ENCODE measurements around the gene RPS3. TPM values are rescaled to one million over a fixed set of nuclear protein-coding genes. Genes with fewer than 3 reads are reported as not detected.

The RPS3 gene
- total RNA-seq, 1 donor from 2014 or later, result 4,635 TPM

DNA sequence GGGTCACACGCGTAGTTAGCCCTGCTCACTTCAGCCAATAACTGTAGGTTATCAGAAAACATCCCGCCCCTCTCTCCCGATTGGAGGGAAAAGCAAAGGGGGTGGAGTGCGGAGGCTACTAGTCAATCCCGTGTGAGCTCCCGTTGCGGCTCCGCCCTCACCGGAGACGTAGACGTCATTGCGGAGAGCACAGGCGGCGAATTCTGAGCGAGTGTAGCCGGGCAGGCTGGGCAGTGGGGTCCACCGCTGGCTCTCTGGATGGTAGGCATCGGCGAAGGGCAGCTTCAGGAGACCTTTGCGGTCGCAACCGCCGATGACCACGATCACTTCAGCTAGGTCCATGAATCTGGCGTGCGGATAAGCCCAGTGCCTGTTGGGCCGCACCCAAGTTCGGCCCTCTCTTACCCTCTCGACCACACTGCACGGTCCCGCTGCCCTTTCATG lies 29.0 kb downstream of the RPS3 start:
- Mint-ChIP-seq H3K27me3 (peaks cover 37% of the 10 kb centered on the region), H3K36me3 (ENCODE audit: low read depth) (no peaks in the 10 kb centered on the region), H3K27ac (no peak overlapping the region), H3K4me3 (peak overlapping the region; percentile 76), H3K4me1 (peaks cover 26% of the 10 kb centered on the region), H3K9me3 (no peaks in the 10 kb centered on the region)
- DNase-seq, result peak; percentile 53
- intact Hi-C loops (cut with micrococcal nuclease), result no loop called here
- ATAC-seq (ENCODE audit: low read depth), result peak; percentile 78
- ChIA-PET CTCF (no interaction called here), POLR2A (no interaction called here)
- TF ChIP-seq, protein P1, sequence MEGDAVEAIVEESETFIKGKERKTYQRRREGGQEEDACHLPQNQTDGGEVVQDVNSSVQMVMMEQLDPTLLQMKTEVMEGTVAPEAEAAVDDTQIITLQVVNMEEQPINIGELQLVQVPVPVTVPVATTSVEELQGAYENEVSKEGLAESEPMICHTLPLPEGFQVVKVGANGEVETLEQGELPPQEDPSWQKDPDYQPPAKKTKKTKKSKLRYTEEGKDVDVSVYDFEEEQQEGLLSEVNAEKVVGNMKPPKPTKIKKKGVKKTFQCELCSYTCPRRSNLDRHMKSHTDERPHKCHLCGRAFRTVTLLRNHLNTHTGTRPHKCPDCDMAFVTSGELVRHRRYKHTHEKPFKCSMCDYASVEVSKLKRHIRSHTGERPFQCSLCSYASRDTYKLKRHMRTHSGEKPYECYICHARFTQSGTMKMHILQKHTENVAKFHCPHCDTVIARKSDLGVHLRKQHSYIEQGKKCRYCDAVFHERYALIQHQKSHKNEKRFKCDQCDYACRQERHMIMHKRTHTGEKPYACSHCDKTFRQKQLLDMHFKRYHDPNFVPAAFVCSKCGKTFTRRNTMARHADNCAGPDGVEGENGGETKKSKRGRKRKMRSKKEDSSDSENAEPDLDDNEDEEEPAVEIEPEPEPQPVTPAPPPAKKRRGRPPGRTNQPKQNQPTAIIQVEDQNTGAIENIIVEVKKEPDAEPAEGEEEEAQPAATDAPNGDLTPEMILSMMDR (IDR thresholded peaks at IDR 0.05), result no peak

DNA sequence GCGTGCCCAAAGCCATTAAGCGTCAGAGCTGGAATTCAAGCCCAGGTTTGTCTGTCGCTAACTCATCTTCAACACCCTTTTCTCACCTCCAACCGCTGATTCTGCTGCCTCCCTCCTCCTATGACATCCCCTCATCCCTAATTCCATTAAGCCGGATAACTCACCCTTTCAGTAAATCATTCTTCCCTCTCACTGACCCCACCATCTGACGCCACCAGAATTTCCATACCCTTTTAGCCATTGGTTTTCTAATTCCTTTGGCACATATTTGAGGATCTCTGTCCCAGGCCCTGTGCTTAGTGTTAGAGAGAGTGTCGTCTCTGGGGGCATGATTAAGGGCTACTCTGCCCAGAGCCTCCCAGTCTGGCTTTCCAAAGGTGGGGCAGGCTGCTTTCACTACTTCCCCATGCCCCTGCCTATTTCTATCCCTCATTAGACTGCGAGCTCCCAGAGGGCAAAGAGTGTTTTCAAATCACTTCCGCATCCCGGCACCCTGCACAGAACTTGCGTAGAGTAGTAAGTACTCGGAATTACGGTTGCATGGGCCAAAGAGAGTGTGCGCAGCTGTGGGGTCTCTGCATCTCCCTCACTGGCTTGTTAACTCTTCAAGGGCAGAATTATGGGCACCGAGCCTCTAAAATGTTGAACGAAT lies 29.8 kb downstream of the RPS3 start:
- CTCF ChIA-PET, result interaction anchor here (0.6 kb wide), 1 partner anchor 14 kb away, joined by 3 read pairs; no protein-coding TSS in a partner anchor
- no peaks in the 10 kb centered on the region for H3K36me3 Mint-ChIP-seq (ENCODE audit: low read depth)
- POLR2A ChIA-PET, result no interaction called here
- peaks cover 40% of the 10 kb centered on the region for H3K27me3 Mint-ChIP-seq
- no peak for DNase-seq
- H3K4me3 Mint-ChIP-seq, result peak overlapping the region; percentile 76
- intact Hi-C loops (cut with micrococcal nuclease), result no loop called here
- peaks cover 26% of the 10 kb centered on the region for H3K4me1 Mint-ChIP-seq
- TF ChIP-seq, protein P1 (IDR thresholded peaks at IDR 0.05), result no peak
- no peaks in the 10 kb centered on the region for H3K9me3 Mint-ChIP-seq
- ATAC-seq (ENCODE audit: low read depth), result no peak
- peak overlapping the region; percentile 68 for H3K27ac Mint-ChIP-seq

DNA sequence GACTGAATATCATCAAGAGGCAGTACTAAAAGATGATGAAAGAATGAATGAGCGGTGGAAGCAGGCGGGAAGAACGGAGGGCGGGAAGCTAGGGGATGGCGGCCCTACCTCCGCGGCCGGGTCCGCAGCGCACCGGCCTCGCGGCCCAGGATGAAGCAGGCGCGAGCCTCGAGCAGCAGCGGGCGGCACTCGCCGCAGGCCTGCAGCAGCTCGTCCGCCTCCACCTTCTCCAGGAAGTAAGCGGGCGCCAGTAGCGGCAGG lies 30.3 kb downstream of the RPS3 start:
- no peaks in the 10 kb centered on the region for H3K9me3 Mint-ChIP-seq
- peaks cover 26% of the 10 kb centered on the region for H3K4me1 Mint-ChIP-seq
- H3K4me3 Mint-ChIP-seq, result peak overlapping the region; percentile 76
- no peak for ATAC-seq (ENCODE audit: low read depth)
- peaks cover 40% of the 10 kb centered on the region for H3K27me3 Mint-ChIP-seq
- ChIA-PET CTCF (interaction anchor here (0.6 kb wide), 1 partner anchor 15 kb away, joined by 3 read pairs; no protein-coding TSS in a partner anchor), POLR2A (no interaction called here)
- no peak for DNase-seq
- intact Hi-C loops (cut with micrococcal nuclease), result no loop called here
- H3K36me3 Mint-ChIP-seq (ENCODE audit: low read depth), result no peaks in the 10 kb centered on the region
- TF ChIP-seq, protein P1 (IDR thresholded peaks at IDR 0.05), result no peak
- peak overlapping the region; percentile 68 for H3K27ac Mint-ChIP-seq

DNA sequence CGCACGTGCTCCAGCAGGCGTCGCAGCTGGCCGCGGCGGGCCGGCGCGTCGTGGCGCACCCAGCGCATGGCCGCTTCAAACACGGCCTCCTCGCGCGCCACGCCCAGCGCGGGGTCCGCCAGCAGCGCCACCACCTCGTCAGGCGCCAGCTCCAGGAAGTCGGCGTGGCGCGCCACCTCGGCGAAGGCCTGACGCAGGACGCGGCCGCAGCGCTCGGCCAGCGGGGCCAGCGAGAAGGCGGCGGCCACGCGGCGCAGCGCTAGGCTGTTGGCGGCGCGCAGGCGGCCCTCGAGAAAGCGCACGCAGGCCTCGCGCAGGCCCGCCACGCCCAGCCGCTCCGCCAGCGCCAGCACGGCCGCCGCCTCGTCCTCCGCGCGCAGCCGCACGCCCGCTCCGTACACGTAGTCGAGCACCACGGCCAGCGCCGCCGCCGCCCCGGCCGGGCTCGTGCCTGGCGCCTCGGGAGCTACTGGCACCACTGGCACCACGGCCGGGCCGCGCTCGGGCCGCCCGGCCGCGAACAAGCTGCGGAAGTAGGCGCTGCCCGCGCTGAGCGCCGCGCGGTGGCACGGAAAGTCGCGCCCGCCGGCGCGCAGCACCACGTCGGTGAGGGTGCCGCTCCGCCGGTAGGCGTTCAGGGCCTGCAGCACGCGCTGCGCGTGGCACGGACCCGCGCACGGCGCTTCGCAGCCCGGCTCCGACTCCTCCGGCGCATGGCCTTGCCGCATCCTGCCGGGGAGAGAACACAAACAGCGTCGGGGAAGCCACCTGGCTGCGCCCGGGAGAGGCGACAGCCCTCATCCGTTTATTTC lies 30.8 kb downstream of the RPS3 start:
- Mint-ChIP-seq H3K9me3 (no peaks in the 10 kb centered on the region), H3K36me3 (ENCODE audit: low read depth) (peaks cover 3% of the 10 kb centered on the region), H3K4me3 (peak overlapping the region; percentile 82), H3K4me1 (peaks cover 26% of the 10 kb centered on the region), H3K27ac (peak overlapping the region; percentile 43), H3K27me3 (peaks cover 40% of the 10 kb centered on the region)
- TF ChIP-seq, protein P1 (IDR thresholded peaks at IDR 0.05), result no peak
- ChIA-PET POLR2A (interaction anchor here (1.0 kb wide), 1 partner anchor 30 kb away, joined by 3 read pairs; no protein-coding TSS in a partner anchor), CTCF (interaction anchor here (0.6 to 1.1 kb wide), 2 partner anchors 12 to 15 kb away, joined by 3 read pairs; no protein-coding TSS in a partner anchor)
- intact Hi-C loops (cut with micrococcal nuclease), result loop anchor here (1.0 kb wide), 1 partner anchor 30 kb away; no protein-coding TSS in a partner anchor
- DNase-seq (peak; percentile 60), ATAC-seq (ENCODE audit: low read depth) (peak; percentile 65)
